Measurements from ENCODE around the gene NCR3LG1. TPM values are rescaled to one million over a fixed set of nuclear protein-coding genes. Genes with fewer than 3 reads are reported as not detected.

Gene NCR3LG1
- total and polyA plus RNA-seq, 4 donors: 0.18 to 0.75 (median 0.38) TPM

GRCh38 chr11:17343257-17343656, 8.3 kb upstream of the NCR3LG1 start (continued):
- TF ChIP-seq REST (IDR thresholded peaks at IDR 0.05): no peak
- TF ChIP-seq GABPA (IDR thresholded peaks at IDR 0.05 in 1 of 2, conservative IDR thresholded peaks at IDR 0.05 in 1 of 2): no peak
- no peak for TF ChIP-seq JUND (IDR thresholded peaks at IDR 0.05)

GRCh38 chr11:17343907-17344306, 7.7 kb upstream of the NCR3LG1 start:
- DNase-seq (ENCODE audit: low spot score): no peak
- WGBS: 97% methylated on average over 1 of the region's 1 CpG

GRCh38 chr11:17347676-17348075, 3.9 kb upstream of the NCR3LG1 start:
- H3K36me3 ChIP-seq (ENCODE audit: control insufficient read depth in 4 of 4, insufficient read depth in 3 of 4, low read depth in 1 of 4, low read length in 3 of 4): peaks cover 0 to 2% (median 0%) of the 10 kb centered on the region in 4 donors
- no peaks in the 10 kb centered on the region for H3K27me3 ChIP-seq (ENCODE audit: control insufficient read depth in 4 of 4, insufficient read depth in 4 of 4, low read length in 3 of 4)
- no peak overlapping the region for H3K27ac ChIP-seq (ENCODE audit: low read depth in 1 of 2, low read length in 2 of 2)
- DNase-seq (ENCODE audit: low spot score): no peak
- H3K9ac ChIP-seq (ENCODE audit: low read depth in 1 of 2, low read length in 2 of 2): no peak overlapping the region
- H3K4me1 ChIP-seq (ENCODE audit: control insufficient read depth in 4 of 4, insufficient read depth in 4 of 4, low read length in 3 of 4): peaks cover 4 to 12% (median 9%) of the 10 kb centered on the region in 4 donors
- no peak overlapping the region for H3K4me3 ChIP-seq (ENCODE audit: low read depth in 1 of 3, low read length in 3 of 3)
- no peak for TF ChIP-seq HNF4A (conservative IDR thresholded peaks at IDR 0.05)
- TF ChIP-seq HNF4G (IDR thresholded peaks at IDR 0.05): no peak
- no peak for TF ChIP-seq SP1 (IDR thresholded peaks at IDR 0.05)
- no peak for TF ChIP-seq FOXA2 (IDR thresholded peaks at IDR 0.05)
- no peak for TF ChIP-seq NR2F2 (IDR thresholded peaks at IDR 0.05)
- TF ChIP-seq REST (IDR thresholded peaks at IDR 0.05): no peak
- TF ChIP-seq RXRA (IDR thresholded peaks at IDR 0.05): no peak
- no peak for TF ChIP-seq RAD21 (IDR thresholded peaks at IDR 0.05)
- no peak for TF ChIP-seq YY1 (IDR thresholded peaks at IDR 0.05)
- TF ChIP-seq GABPA (IDR thresholded peaks at IDR 0.05 in 1 of 2, conservative IDR thresholded peaks at IDR 0.05 in 1 of 2): no peak
- no peak for TF ChIP-seq FOXA1 (IDR thresholded peaks at IDR 0.05)
- TF ChIP-seq ZBTB33 (IDR thresholded peaks at IDR 0.05): no peak
- WGBS: 84% methylated on average over 1 of the region's 1 CpG
- H3K9me3 ChIP-seq (ENCODE audit: control insufficient read depth in 4 of 4, low read length in 3 of 4): no peaks in the 10 kb centered on the region

More at GRCh38 chr11:17343907-17344306, 7.7 kb upstream of the NCR3LG1 start:
- Histone ChIP-seq H3K27ac (ENCODE audit: low read depth in 1 of 2, low read length in 2 of 2) (no peak overlapping the region), H3K9me3 (ENCODE audit: control insufficient read depth in 4 of 4, low read length in 3 of 4) (no peaks in the 10 kb centered on the region), H3K9ac (ENCODE audit: low read depth in 1 of 2, low read length in 2 of 2) (no peak overlapping the region), H3K27me3 (ENCODE audit: control insufficient read depth in 4 of 4, insufficient read depth in 4 of 4, low read length in 3 of 4) (no peaks in the 10 kb centered on the region), H3K4me1 (ENCODE audit: control insufficient read depth in 4 of 4, insufficient read depth in 4 of 4, low read length in 3 of 4) (no peaks in the 10 kb centered on the region), H3K36me3 (ENCODE audit: control insufficient read depth in 4 of 4, insufficient read depth in 3 of 4, low read depth in 1 of 4, low read length in 3 of 4) (peaks cover 0 to 2% (median 0%) of the 10 kb centered on the region in 4 donors), H3K4me3 (ENCODE audit: low read depth in 1 of 3, low read length in 3 of 3) (no peak overlapping the region)
- TF ChIP-seq ATF3 (IDR thresholded peaks at IDR 0.05) (no peak), MAX (IDR thresholded peaks at IDR 0.05) (no peak)
